ENCODE data around the gene UNC13A. TPM values are rescaled to one million over a fixed set of nuclear protein-coding genes. Genes with fewer than 3 reads are reported as not detected.

UNC13A gene
- total and polyA plus RNA-seq, 2 of the 13 experiments (the other 11 are each of a cell fraction or from before 2014, with no cell fraction given): 0.11 to 0.45 TPM

DNA sequence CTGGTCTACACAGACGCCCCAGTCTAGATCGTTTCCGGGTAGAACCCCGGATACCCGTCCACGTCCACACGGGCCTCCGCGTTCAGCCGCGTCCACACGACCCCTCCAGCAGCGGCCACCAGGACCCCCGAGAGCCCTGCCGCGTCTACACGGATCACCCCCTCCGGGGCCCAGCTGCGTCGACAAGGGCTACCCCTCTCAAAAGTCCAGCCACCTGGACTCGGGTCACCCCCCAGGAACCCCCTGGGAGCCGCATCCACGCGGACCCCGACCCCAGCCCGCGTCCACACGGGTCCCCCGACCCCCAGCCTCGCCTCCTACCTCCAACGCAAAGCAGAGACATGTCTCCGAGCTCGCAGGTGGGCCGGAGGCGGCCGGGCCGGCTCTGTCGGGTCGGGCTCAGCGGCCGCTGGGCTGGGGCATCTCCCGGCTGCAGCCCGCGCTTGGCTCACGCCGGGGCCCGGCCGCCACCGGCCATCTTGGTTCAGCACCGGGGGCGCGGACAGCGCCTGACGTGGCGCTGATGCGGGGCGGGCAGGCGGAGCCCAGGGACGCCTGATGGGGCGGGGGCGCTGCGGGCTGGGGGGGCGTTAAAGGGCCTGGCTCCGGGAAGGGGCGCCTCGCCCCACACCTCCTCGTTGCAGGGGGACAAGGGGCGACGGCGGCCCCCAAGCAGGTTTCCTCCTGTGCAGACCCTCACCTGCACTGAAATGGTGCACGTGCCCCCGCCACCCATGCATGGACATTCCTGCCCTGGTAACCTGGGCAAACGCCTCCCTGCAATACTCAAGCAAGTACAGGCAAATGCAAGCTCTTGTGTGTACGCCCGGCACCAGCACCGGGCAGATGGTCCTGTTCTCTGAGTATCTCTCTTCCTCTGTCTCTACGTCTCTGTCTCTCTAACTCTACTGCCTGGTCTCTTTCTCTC lies at the start of gene UNC13A (continued):
- TF ChIP-seq ZNF883 (CRISPR knock-in tag; IDR thresholded peaks at IDR 0.05; ENCODE audit: not compliant biosample characterization) (peak; percentile 65), ZNF441 (CRISPR knock-in tag; IDR thresholded peaks at IDR 0.05; ENCODE audit: borderline replicate concordance) (peak; percentile 67; the same call in 1 of the 2 replicates), ZNF546 (CRISPR knock-in tag; conservative IDR thresholded peaks at IDR 0.05) (peak; percentile 81; the same call in 1 of the 2 replicates), ZSCAN21 (CRISPR knock-in tag; IDR thresholded peaks at IDR 0.05; ENCODE audit: borderline replicate concordance) (peak; percentile 51; the same call in 1 of the 2 replicates), ZNF530 (CRISPR knock-in tag; IDR thresholded peaks at IDR 0.05; ENCODE audit: low read depth) (no peak), ZNF496 (CRISPR knock-in tag; IDR thresholded peaks at IDR 0.05; ENCODE audit: insufficient replicate concordance) (no peak), HDAC1 (CRISPR knock-in tag; IDR thresholded peaks at IDR 0.05) (no peak), FOXM1 (CRISPR knock-in tag; IDR thresholded peaks at IDR 0.05) (no peak), ZFP36L1 (CRISPR knock-in tag; IDR thresholded peaks at IDR 0.05) (0 out of 2 replicates have a peak, but pooled peaks have one; percentile 23), ZNF724P (CRISPR knock-in tag; IDR thresholded peaks at IDR 0.05; ENCODE audit: borderline replicate concordance) (0 out of 2 replicates have a peak, but pooled peaks have one; percentile 30), KLF16 (CRISPR knock-in tag; IDR thresholded peaks at IDR 0.05) (0 out of 4 replicates have a peak, but pooled peaks of 1 of the 2 experiments have one; percentile 44), RXRB (CRISPR knock-in tag; IDR thresholded peaks at IDR 0.05; ENCODE audit: borderline replicate concordance) (no peak), DNMT1 (CRISPR knock-in tag; IDR thresholded peaks at IDR 0.05) (no peak)
- TF ChIP-seq, protein P1, sequence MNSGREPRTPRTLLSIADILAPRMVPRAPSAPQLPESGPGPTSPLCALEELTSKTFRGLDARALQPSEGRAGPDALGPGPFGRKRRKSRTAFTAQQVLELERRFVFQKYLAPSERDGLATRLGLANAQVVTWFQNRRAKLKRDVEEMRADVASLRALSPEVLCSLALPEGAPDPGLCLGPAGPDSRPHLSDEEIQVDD (CRISPR knock-in tag; IDR thresholded peaks at IDR 0.05; ENCODE audit: borderline replicate concordance): no peak
- TF ChIP-seq, protein P2, sequence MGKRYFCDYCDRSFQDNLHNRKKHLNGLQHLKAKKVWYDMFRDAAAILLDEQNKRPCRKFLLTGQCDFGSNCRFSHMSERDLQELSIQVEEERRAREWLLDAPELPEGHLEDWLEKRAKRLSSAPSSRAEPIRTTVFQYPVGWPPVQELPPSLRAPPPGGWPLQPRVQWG (CRISPR knock-in tag; IDR thresholded peaks at IDR 0.05; ENCODE audit: borderline replicate concordance, low read depth): no peak
- TF ChIP-seq, protein P3, sequence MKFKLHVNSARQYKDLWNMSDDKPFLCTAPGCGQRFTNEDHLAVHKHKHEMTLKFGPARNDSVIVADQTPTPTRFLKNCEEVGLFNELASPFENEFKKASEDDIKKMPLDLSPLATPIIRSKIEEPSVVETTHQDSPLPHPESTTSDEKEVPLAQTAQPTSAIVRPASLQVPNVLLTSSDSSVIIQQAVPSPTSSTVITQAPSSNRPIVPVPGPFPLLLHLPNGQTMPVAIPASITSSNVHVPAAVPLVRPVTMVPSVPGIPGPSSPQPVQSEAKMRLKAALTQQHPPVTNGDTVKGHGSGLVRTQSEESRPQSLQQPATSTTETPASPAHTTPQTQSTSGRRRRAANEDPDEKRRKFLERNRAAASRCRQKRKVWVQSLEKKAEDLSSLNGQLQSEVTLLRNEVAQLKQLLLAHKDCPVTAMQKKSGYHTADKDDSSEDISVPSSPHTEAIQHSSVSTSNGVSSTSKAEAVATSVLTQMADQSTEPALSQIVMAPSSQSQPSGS (CRISPR knock-in tag; IDR thresholded peaks at IDR 0.05): 0 out of 2 replicates have a peak, but pooled peaks have one; percentile 45
- TF ChIP-seq, protein P4, sequence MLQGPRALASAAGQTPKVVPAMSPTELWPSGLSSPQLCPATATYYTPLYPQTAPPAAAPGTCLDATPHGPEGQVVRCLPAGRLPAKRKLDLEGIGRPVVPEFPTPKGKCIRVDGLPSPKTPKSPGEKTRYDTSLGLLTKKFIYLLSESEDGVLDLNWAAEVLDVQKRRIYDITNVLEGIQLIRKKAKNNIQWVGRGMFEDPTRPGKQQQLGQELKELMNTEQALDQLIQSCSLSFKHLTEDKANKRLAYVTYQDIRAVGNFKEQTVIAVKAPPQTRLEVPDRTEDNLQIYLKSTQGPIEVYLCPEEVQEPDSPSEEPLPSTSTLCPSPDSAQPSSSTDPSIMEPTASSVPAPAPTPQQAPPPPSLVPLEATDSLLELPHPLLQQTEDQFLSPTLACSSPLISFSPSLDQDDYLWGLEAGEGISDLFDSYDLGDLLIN (CRISPR knock-in tag; IDR thresholded peaks at IDR 0.05; ENCODE audit: borderline replicate concordance): no peak
- TF ChIP-seq, protein P5, sequence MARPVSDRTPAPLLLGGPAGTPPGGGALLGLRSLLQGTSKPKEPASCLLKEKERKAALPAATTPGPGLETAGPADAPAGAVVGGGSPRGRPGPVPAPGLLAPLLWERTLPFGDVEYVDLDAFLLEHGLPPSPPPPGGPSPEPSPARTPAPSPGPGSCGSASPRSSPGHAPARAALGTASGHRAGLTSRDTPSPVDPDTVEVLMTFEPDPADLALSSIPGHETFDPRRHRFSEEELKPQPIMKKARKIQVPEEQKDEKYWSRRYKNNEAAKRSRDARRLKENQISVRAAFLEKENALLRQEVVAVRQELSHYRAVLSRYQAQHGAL (CRISPR knock-in tag; IDR thresholded peaks at IDR 0.05; ENCODE audit: not compliant biosample characterization): no peak
- TF ChIP-seq, protein P6, sequence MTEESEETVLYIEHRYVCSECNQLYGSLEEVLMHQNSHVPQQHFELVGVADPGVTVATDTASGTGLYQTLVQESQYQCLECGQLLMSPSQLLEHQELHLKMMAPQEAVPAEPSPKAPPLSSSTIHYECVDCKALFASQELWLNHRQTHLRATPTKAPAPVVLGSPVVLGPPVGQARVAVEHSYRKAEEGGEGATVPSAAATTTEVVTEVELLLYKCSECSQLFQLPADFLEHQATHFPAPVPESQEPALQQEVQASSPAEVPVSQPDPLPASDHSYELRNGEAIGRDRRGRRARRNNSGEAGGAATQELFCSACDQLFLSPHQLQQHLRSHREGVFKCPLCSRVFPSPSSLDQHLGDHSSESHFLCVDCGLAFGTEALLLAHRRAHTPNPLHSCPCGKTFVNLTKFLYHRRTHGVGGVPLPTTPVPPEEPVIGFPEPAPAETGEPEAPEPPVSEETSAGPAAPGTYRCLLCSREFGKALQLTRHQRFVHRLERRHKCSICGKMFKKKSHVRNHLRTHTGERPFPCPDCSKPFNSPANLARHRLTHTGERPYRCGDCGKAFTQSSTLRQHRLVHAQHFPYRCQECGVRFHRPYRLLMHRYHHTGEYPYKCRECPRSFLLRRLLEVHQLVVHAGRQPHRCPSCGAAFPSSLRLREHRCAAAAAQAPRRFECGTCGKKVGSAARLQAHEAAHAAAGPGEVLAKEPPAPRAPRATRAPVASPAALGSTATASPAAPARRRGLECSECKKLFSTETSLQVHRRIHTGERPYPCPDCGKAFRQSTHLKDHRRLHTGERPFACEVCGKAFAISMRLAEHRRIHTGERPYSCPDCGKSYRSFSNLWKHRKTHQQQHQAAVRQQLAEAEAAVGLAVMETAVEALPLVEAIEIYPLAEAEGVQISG (CRISPR knock-in tag; IDR thresholded peaks at IDR 0.05): peak; percentile 47; the same call in 1 of the 2 replicates

All from HepG2 (cell line).